SK-N-SH (cell line): ENCODE data around the gene MRPS12. TPM values are rescaled to one million over a fixed set of nuclear protein-coding genes. Genes with fewer than 3 reads are reported as not detected.

Experiments
- CTCF ChIA-PET: fragments of 300-600, 350-600 bp; formaldehyde crosslinking; extraction: SDS; loops from one replicate; lab custom pipeline; 2021; lab: Yijun Ruan, JAX
- POLR2A ChIA-PET: fragments of 350-600 bp; sonication (Branson Sonifier 250); formaldehyde crosslinking; extraction: SDS; loops from one replicate; lab custom pipeline; 2020; ENCODE audit warnings: antibody characterized with exemption, inconsistent platforms; lab: Yijun Ruan, JAX
- DNase-seq: peaks from one replicate; pipeline ENCODE4 v3.0.0; 2012
- H2AFZ ChIP-seq: fragments of 200-600 bp; sonication (generic); 2 replicates; pipeline ENCODE4 v1.8.1; 2016; ENCODE audit warnings: antibody characterized with exemption, mild to moderate bottlenecking, low read depth
- H3F3A ChIP-seq: fragments of 200-600 bp; sonication (generic); replicated peaks from 2 replicates; pipeline ENCODE3; 2016; ENCODE audit warnings: antibody characterized with exemption, mild to moderate bottlenecking; ENCODE audit not compliant: insufficient read depth
- H3K27ac ChIP-seq, 2 experiments: fragments of 200-500 bp in 1 of 2; fragments of 200-600 bp in 1 of 2; sonication (Bioruptor generic) in 1 of 2; sonication (generic), shearing (Covaris generic) in 1 of 2; 2 replicates each; pipeline versions ENCODE4 v1.5.1 to v1.6.1; 2014 to 2016; ENCODE audit warnings: low read depth in 2 of 2, inconsistent platforms in 1 of 2, low read length in 1 of 2, mild to moderate bottlenecking in 1 of 2, mixed read lengths in 1 of 2
- H3K27me3 ChIP-seq: fragments of 200-600 bp; sonication (generic), shearing (Covaris generic); 2 replicates; pipeline ENCODE4 v1.6.1; 2016; ENCODE audit warnings: mixed run types; ENCODE audit not compliant: insufficient read depth
- H3K36me3 ChIP-seq, 2 experiments: fragments of 200-500 bp in 1 of 2; fragments of 200-600 bp in 1 of 2; sonication (Bioruptor generic) in 1 of 2; sonication (generic) in 1 of 2; replicated peaks in 1 of 2; 2 replicates each; pipeline versions ENCODE3 to v1.5.1; 2014 to 2016; ENCODE audit warnings: low read length in 1 of 2, mild to moderate bottlenecking in 1 of 2; ENCODE audit not compliant: insufficient read depth in 2 of 2, control insufficient read depth in 1 of 2
- H3K4me1 ChIP-seq, 2 experiments: fragments of 200-500 bp in 1 of 2; fragments of 200-600 bp in 1 of 2; sonication (Bioruptor generic) in 1 of 2; sonication (generic), shearing (Covaris generic) in 1 of 2; 2 replicates each; pipeline versions ENCODE4 v1.5.1 to v1.6.1; 2014 to 2016; ENCODE audit warnings: low read depth in 1 of 2, low read length in 1 of 2, mixed run types in 1 of 2; ENCODE audit not compliant: insufficient read depth in 2 of 2, control insufficient read depth in 1 of 2
- H3K4me2 ChIP-seq: fragments of 200-600 bp; sonication (generic), shearing (Covaris generic); 2 replicates; pipeline ENCODE4 v1.6.1; 2017; ENCODE audit warnings: mixed run types
- H3K4me3 ChIP-seq, 2 experiments: fragments of 200-500 bp in 1 of 2; fragments of 200-600 bp in 1 of 2; sonication (Bioruptor generic) in 1 of 2; sonication (generic), shearing (Covaris generic) in 1 of 2; 2 replicates each; pipeline versions ENCODE4 v1.5.1 to v1.8.1; 2014 to 2016; ENCODE audit warnings: low read depth in 2 of 2, inconsistent platforms in 1 of 2, low read length in 1 of 2, mild to moderate bottlenecking in 1 of 2, mixed read lengths in 1 of 2, moderate library complexity in 1 of 2
- H3K79me2 ChIP-seq: fragments of 200-600 bp; sonication (generic); 2 replicates; pipeline ENCODE4 v1.8.1; 2017; ENCODE audit warnings: mild to moderate bottlenecking; ENCODE audit not compliant: insufficient read depth
- H3K9ac ChIP-seq: fragments of 200-600 bp; sonication (generic); 2 replicates; pipeline ENCODE4 v1.6.1; 2017; ENCODE audit warnings: mixed run types
- H3K9me2 ChIP-seq: fragments of 200-600 bp; sonication (generic); 2 replicates; pipeline ENCODE4 v1.6.1; 2017; ENCODE audit warnings: mixed run types
- H3K9me3 ChIP-seq: fragments of 200-600 bp; sonication (generic); 2 replicates; pipeline ENCODE4 v1.6.1; 2017; ENCODE audit warnings: mixed run types, mild to moderate bottlenecking, moderate library complexity
- H4K20me1 ChIP-seq: fragments of 200-600 bp; sonication (generic); 2 replicates; pipeline ENCODE4 v1.6.1; 2017; ENCODE audit warnings: mild to moderate bottlenecking, mixed run types; ENCODE audit not compliant: insufficient read depth
- CHD2 ChIP-seq: fragments of 150-350 bp; IDR thresholded peaks from 2 replicates; pipeline ENCODE4 v1.6.1; 2018; ENCODE audit warnings: low read length; ENCODE audit not compliant: partially characterized antibody
- EZH2phosphoT487 ChIP-seq: fragments of 200-600 bp; sonication (generic); IDR thresholded peaks from 2 replicates; pipeline ENCODE4 v1.6.1; 2017; ENCODE audit warnings: low read depth, mixed run types, mild to moderate bottlenecking, antibody characterized with exemption, moderate library complexity, borderline replicate concordance
- FOSL2 ChIP-seq: IDR thresholded peaks from 2 replicates; pipeline ENCODE4 v1.4.0; 2012; ENCODE audit warnings: low read depth, mild to moderate bottlenecking, moderate library complexity, borderline replicate concordance
- FOXM1 ChIP-seq: IDR thresholded peaks from 2 replicates; pipeline ENCODE4 v1.4.0; 2012; ENCODE audit warnings: low read depth, mild to moderate bottlenecking
- GATA2 ChIP-seq: sonication (generic); formaldehyde crosslinking; IDR thresholded peaks from 2 replicates; pipeline ENCODE4 v1.5.0; 2020; ENCODE audit warnings: mild to moderate bottlenecking, missing genetic modification reagents
- JUND ChIP-seq: IDR thresholded peaks from 2 replicates; pipeline ENCODE4 v1.4.0; 2012
- MAX ChIP-seq: IDR thresholded peaks from 2 replicates; pipeline ENCODE4 v1.4.0; 2012; ENCODE audit warnings: low read depth
- NFIC ChIP-seq: IDR thresholded peaks from 2 replicates; pipeline ENCODE4 v1.4.0; 2012; ENCODE audit warnings: borderline replicate concordance
- NRF1 ChIP-seq: IDR thresholded peaks from 2 replicates; pipeline ENCODE4 v1.6.1; 2012; ENCODE audit warnings: low read depth, mild to moderate bottlenecking, low read length
- RAD21 ChIP-seq: IDR thresholded peaks from 2 replicates; pipeline ENCODE4 v1.6.1; 2012; ENCODE audit warnings: mild to moderate bottlenecking, low read length
- RCOR1 ChIP-seq: fragments of 150-350 bp; IDR thresholded peaks from 2 replicates; pipeline ENCODE4 v1.6.1; 2017; ENCODE audit warnings: antibody characterized with exemption, low read length
- REST ChIP-seq: IDR thresholded peaks from 2 replicates; pipeline ENCODE4 v1.6.1; 2012; ENCODE audit warnings: mild to moderate bottlenecking, low read depth, low read length, moderate library complexity
- TCF12 ChIP-seq: IDR thresholded peaks from 2 replicates; pipeline ENCODE4 v1.4.0; 2012
- USF2 ChIP-seq: fragments of 150-350 bp; IDR thresholded peaks from 2 replicates; pipeline ENCODE4 v1.6.1; 2017; ENCODE audit warnings: antibody characterized with exemption, low read length, low read depth, borderline replicate concordance
- ZBTB33 ChIP-seq: IDR thresholded peaks from 2 replicates; pipeline ENCODE4 v1.4.0; 2012; ENCODE audit warnings: low read depth, borderline replicate concordance
- WGBS: methylation state at CpG from one replicate; pipeline ENCODE4 v1.1.6; 2017; ENCODE audit warnings: low lambda C conversion rate; 5-methylcytosine and 5-hydroxymethylcytosine counted together
- polyA plus RNA-seq, 3 experiments: library from polyadenylated mRNA; depleted of rRNA; stranded (reverse); fragments of >200 nt; gene quantifications; 2 replicates each; pipeline ENCODE4 v1.2.3, GENCODE V29; 2012

The MRPS12 gene
- polyA plus RNA-seq, 1 of the 3 experiments (the other 2 are of a cell fraction): 59.6 TPM

GRCh38 chr19:38894968-38895367 is 35.8 kb upstream of the MRPS12 start:
- TF ChIP-seq EZH2phosphoT487 (no peak), TCF12 (no peak), NRF1 (no peak), CHD2 (no peak)
- no peaks in the 10 kb centered on the region for H3K9me2 ChIP-seq
- H3F3A ChIP-seq: no peaks in the 10 kb centered on the region
- peaks cover 6% of the 10 kb centered on the region; the same call in 1 of the 2 replicates for H3K79me2 ChIP-seq
- no peaks in the 10 kb centered on the region for H3K27me3 ChIP-seq
- H3K4me2 ChIP-seq: no peak overlapping the region
- 83% methylated on average over 8 of the region's 9 CpGs for WGBS
- peaks cover 0 to 9% of the 10 kb centered on the region in 2 experiments; a peak in 1 of 4 replicates for H3K4me1 ChIP-seq
- H3K27ac ChIP-seq: no peak overlapping the region
- ChIA-PET POLR2A (no interaction called here), CTCF (interaction anchor here (2.0 kb wide), 1 partner anchor 36 kb away, joined by 5 read pairs; the partner anchor contains the start of genes MRPS12 and SARS2)
- no peak overlapping the region for H3K4me3 ChIP-seq
- no peak overlapping the region for H3K9ac ChIP-seq
- H4K20me1 ChIP-seq: no peaks in the 10 kb centered on the region
- no peaks in the 10 kb centered on the region for H3K9me3 ChIP-seq
- no peak for DNase-seq
- no peak overlapping the region for H2AFZ ChIP-seq
- no peaks in the 10 kb centered on the region for H3K36me3 ChIP-seq

GRCh38 chr19:38898788-38899446 is 31.8 kb upstream of the MRPS12 start:
- Histone ChIP-seq H3K4me3 (peak overlapping the region; percentile 66 to 92), H3K4me2 (peak overlapping the region; percentile 95), H3K79me2 (peaks cover 43% of the 10 kb centered on the region), H3K9ac (peak overlapping the region; percentile 71), H3K36me3 (no peaks in the 10 kb centered on the region), H4K20me1 (no peaks in the 10 kb centered on the region), H3K9me2 (no peaks in the 10 kb centered on the region), H3K9me3 (no peaks in the 10 kb centered on the region), H3K27me3 (no peaks in the 10 kb centered on the region), H3F3A (peaks cover 4% of the 10 kb centered on the region), H3K4me1 (peaks cover 0 to 9% of the 10 kb centered on the region in 2 experiments; a peak in 2 of 4 replicates), H3K27ac (no peak overlapping the region; a peak in 1 of 4 replicates), H2AFZ (peak overlapping the region; percentile 95)
- TF ChIP-seq REST (no peak), NFIC (no peak), ZBTB33 (no peak), RAD21 (no peak), FOSL2 (no peak), FOXM1 (no peak), USF2 (no peak), CHD2 (no peak), MAX (no peak), RCOR1 (no peak), GATA2 (CRISPR knock-in tag) (no peak), JUND (no peak)
- ChIA-PET CTCF (interaction anchor here (0.8 to 0.9 kb wide), 2 partner anchors 11 to 36 kb away, joined by 3 to 4 read pairs; no protein-coding TSS in a partner anchor), POLR2A (no interaction called here)
- WGBS: 30% methylated on average over 21 of the region's 25 CpGs
- DNase-seq: no peak
